Stomach (tissue), 9 donors: ENCODE results near the gene SLC43A1. TPM values are rescaled to one million over a fixed set of nuclear protein-coding genes. Genes with fewer than 3 reads are reported as not detected.

ENCODE experiments used
- DNase-seq, 2 donors: peaks; one replicate each; pipeline versions ENCODE4 v3.0.0 to v3.0.0-alpha.2; 2013 to 2019
- H3K27ac ChIP-seq, 5 donors: fragments of 200-600 bp in 4 of 5; sonication (generic) in 4 of 5; one replicate each; pipeline ENCODE4 v1.5.1; 2013 to 2019; ENCODE audit warnings: mild to moderate bottlenecking in 1 of 5, moderate library complexity in 1 of 5
- H3K27me3 ChIP-seq, 3 donors: fragments of 200-600 bp; sonication (generic); one replicate each; pipeline ENCODE4 v1.5.1; 2017 to 2019; ENCODE audit warnings: mixed run types in 1 of 3
- H3K36me3 ChIP-seq, 4 donors: fragments of 200-600 bp; sonication (generic); 1 replicate in 3 of 4; 2 replicates in 1 of 4; pipeline ENCODE4 v1.5.1; 2016 to 2019
- H3K4me1 ChIP-seq, 4 donors: fragments of 200-600 bp; sonication (generic); one replicate each; pipeline ENCODE4 v1.5.1; 2016 to 2019
- H3K4me3 ChIP-seq, 4 donors: fragments of 200-600 bp; sonication (generic) in 3 of 4; one replicate each; pipeline ENCODE4 v1.5.1; 2016 to 2019; ENCODE audit warnings: mild to moderate bottlenecking in 1 of 4
- H3K9me3 ChIP-seq, 4 donors: fragments of 200-600 bp; sonication (generic); one replicate each; pipeline ENCODE4 v1.5.1; 2016 to 2019
- EP300 ChIP-seq: sonication (generic); formaldehyde crosslinking; IDR thresholded peaks from one replicate; pipeline ENCODE4 v1.6.1; 2017; ENCODE audit warnings: antibody characterized with exemption
- POLR2A ChIP-seq, 4 donors: fragments of 450-650 bp; IDR thresholded peaks; one replicate each; pipeline ENCODE4 v1.6.1; 2016; ENCODE audit warnings: antibody characterized with exemption in 4 of 4, control low read depth in 2 of 4, mild to moderate bottlenecking in 1 of 4, moderate library complexity in 1 of 4
- POLR2AphosphoS5 ChIP-seq, 3 donors: sonication (generic); formaldehyde crosslinking; IDR thresholded peaks; one replicate each; pipeline ENCODE4 v1.6.1; 2016; ENCODE audit warnings: antibody characterized with exemption in 3 of 3
- WGBS, 5 donors: extraction: QIAGEN DNeasy Blood & Tissue Kit in 3 of 5; methylation state at CpG; one replicate each; pipeline versions ENCODE4 v1.1.5 to v1.1.7; 2013 to 2018; 5-methylcytosine and 5-hydroxymethylcytosine counted together
- intact Hi-C: fragments of 100-400 bp; cut with DNase I; formaldehyde crosslinking; loops from one replicate; pipeline ENCODE4 v1.15.1; 2023; ENCODE audit warnings: low total_unique reads
- polyA plus RNA-seq, 3 donors: library from polyadenylated mRNA; stranded (reverse); fragments of 200-250 nt; gene quantifications; one replicate each; pipeline ENCODE4 v1.2.3, GENCODE V29; 2013
- total RNA-seq, 5 donors: library from RNA; depleted of rRNA; stranded (reverse); fragments of >200 nt; gene quantifications; one replicate each; pipeline versions ENCODE4 v1.1.0 to v1.2.3, GENCODE V29; 2014 to 2016
- TF ChIP-seq, protein P1 (sequence below), 7 experiments: fragments of 450-650 bp in 4 of 7; fragments of 200-600 bp in 3 of 7; sonication (generic) in 3 of 7; IDR thresholded peaks; one replicate each; pipeline ENCODE4 v1.5.1; 2016 to 2019; ENCODE audit warnings: antibody characterized with exemption in 7 of 7, control low read depth in 2 of 7, mild to moderate bottlenecking in 1 of 7
- donor health status: healthy with polysubstance abuse.
- donor health status: Bipolar disorder and iron deficiency.
- donor health status: healthy.

Gene SLC43A1
- total and polyA plus RNA-seq, 8 donors, result 10.5 to 38.4 (median 19.1) TPM

DNA sequence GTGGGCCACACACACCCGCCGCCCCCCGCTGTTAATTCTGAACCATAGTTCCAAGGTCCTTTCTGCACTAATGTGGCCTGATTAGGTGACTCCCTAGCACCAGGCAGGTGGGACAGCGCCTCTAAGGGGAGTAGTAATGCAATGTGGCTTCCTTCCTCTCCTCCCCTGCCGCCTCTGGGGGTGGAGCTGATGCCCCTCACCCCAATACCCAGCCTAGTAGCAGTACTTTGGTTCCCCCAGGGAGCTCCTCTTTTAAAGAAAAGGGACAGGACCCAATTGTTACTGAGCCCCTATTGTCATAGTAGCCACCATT is 40.7 kb downstream of the SLC43A1 start:
- DNase-seq, result no peak
- Histone ChIP-seq H3K27ac (no peak overlapping the region), H3K27me3 (peaks cover 0 to 57% (median 8%) of the 10 kb centered on the region in 3 donors), H3K36me3 (no peaks in the 10 kb centered on the region), H3K4me3 (no peak overlapping the region), H3K4me1 (peaks cover 22 to 52% (median 33%) of the 10 kb centered on the region in 4 donors), H3K9me3 (no peaks in the 10 kb centered on the region)
- intact Hi-C loops, result no loop called here
- TF ChIP-seq POLR2A (IDR thresholded peaks at IDR 0.05) (no peak), POLR2AphosphoS5 (IDR thresholded peaks at IDR 0.05) (no peak), EP300 (no peak)
- TF ChIP-seq, protein P1, sequence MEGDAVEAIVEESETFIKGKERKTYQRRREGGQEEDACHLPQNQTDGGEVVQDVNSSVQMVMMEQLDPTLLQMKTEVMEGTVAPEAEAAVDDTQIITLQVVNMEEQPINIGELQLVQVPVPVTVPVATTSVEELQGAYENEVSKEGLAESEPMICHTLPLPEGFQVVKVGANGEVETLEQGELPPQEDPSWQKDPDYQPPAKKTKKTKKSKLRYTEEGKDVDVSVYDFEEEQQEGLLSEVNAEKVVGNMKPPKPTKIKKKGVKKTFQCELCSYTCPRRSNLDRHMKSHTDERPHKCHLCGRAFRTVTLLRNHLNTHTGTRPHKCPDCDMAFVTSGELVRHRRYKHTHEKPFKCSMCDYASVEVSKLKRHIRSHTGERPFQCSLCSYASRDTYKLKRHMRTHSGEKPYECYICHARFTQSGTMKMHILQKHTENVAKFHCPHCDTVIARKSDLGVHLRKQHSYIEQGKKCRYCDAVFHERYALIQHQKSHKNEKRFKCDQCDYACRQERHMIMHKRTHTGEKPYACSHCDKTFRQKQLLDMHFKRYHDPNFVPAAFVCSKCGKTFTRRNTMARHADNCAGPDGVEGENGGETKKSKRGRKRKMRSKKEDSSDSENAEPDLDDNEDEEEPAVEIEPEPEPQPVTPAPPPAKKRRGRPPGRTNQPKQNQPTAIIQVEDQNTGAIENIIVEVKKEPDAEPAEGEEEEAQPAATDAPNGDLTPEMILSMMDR (IDR thresholded peaks at IDR 0.05), result no peak
- WGBS, 5 donors, result 65 to 85% (median 72%) methylated on average over 4 to 5 of the region's 5 CpGs

DNA sequence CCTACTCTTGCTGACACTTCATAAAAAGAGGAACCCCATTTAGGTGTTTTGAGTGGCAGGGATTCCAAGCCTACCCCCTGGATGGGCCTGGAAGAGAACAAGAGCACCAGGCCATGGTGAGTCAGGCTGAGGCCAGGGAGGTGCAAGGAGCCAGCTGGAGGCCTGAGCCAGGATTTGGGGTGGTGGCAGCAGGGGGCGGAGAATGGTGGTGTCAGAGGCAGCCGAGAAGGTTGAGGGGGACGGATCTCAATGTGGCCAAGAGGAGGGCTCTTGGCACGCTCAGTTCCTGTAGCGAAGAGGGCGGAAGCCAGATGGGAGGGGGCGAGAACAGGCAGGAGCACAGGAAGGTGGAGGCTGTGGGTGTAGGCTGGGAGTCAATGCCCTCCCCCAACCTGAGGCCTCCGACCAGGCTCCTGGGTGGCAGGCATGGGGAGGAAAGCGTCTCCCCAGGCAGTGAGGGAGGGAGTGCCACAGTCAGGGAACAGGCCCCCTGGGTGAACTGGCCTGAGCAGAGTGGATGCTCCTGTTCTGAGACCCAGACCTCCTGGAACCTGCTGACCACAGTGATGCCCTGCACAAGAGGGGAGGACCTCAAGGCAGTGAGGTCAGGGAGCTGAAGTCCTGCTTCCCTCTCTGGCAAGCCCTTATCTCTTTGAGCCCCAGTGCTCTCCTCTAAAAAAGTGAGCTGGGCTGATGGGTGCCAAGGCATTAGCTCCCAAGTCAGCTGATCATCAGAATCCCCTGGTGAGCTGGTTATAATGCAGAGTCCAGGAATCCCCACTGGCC is 41.3 kb downstream of the SLC43A1 start:
- TF ChIP-seq, protein P1 (IDR thresholded peaks at IDR 0.05), result no peak
- TF ChIP-seq POLR2AphosphoS5 (IDR thresholded peaks at IDR 0.05), result no peak
- TF ChIP-seq POLR2A (IDR thresholded peaks at IDR 0.05), result no peak
- no peak for TF ChIP-seq EP300
- intact Hi-C loops, result no loop called here
- H3K27ac ChIP-seq, result no peak overlapping the region
- H3K27me3 ChIP-seq, result peaks cover 0 to 57% (median 8%) of the 10 kb centered on the region in 3 donors
- WGBS, 5 donors, result 52 to 69% (median 62%) methylated on average over 9 of the region's 9 CpGs
- H3K9me3 ChIP-seq, result no peaks in the 10 kb centered on the region
- H3K4me1 ChIP-seq, result peaks cover 22 to 46% (median 30%) of the 10 kb centered on the region in 4 donors
- H3K4me3 ChIP-seq, result no peak overlapping the region
- DNase-seq, result no peak
- no peaks in the 10 kb centered on the region for H3K36me3 ChIP-seq

DNA sequence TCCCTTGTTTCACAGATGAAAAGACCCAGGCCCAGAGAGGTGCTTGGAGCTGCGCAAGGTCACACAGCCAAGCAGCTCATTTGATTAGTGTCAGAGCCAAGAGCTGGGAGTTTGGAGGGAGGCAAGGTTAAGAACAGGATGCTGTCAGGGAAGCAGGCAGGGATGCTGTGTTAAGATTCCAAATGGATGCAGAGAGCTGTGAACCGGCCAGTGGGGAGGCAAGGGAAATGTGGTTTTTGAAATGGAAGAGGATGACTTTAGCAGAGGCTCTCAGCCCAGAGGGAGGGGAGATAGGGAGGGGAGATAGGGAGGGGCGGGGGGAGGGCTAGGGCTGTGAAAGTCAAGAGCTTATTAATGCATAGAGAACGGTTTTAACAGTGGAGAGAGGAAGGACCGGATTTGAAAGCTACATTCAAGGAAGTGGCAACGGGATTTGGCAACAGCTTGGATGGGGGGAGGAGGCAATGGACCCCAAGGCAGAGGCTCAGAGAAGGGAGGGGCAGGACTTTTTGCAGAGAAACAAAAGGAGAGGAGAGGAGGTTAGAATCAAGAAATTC is 42.1 kb downstream of the SLC43A1 start:
- Histone ChIP-seq H3K4me3 (no peak overlapping the region), H3K27me3 (peaks cover 0 to 57% (median 8%) of the 10 kb centered on the region in 3 donors), H3K36me3 (no peaks in the 10 kb centered on the region), H3K27ac (no peak overlapping the region), H3K4me1 (peaks cover 22 to 46% (median 28%) of the 10 kb centered on the region in 4 donors), H3K9me3 (no peaks in the 10 kb centered on the region)
- DNase-seq, result no peak
- intact Hi-C loops, result no loop called here
- 57 to 70% (median 60%) methylated on average over 6 of the region's 6 CpGs for WGBS, 5 donors
- TF ChIP-seq, protein P1 (IDR thresholded peaks at IDR 0.05), result no peak
- TF ChIP-seq POLR2AphosphoS5 (IDR thresholded peaks at IDR 0.05) (no peak), POLR2A (IDR thresholded peaks at IDR 0.05) (no peak), EP300 (no peak)

DNA sequence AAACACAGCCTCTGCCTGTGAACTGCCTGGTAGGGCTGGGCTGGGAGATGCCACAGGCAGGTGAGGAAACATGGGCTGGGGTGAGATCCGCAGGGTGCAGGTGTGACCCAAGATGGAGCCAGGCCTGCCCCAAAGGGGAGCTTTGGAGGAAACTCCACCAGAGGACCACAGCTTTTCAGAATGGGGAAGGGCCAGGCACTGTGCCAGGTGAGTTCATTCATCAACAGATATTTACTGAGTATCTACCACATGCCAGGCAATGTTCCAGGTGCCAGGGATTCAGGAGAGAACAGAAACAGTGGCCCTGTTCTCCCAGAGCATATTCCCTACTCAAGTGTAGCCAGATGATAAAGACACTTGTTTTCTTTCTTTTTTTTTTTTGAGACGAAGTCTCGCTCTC is 44.0 kb downstream of the SLC43A1 start:
- TF ChIP-seq POLR2AphosphoS5 (IDR thresholded peaks at IDR 0.05) (no peak), POLR2A (IDR thresholded peaks at IDR 0.05) (no peak), EP300 (no peak)
- TF ChIP-seq, protein P1 (IDR thresholded peaks at IDR 0.05), result no peak
- intact Hi-C loops, result no loop called here
- Histone ChIP-seq H3K4me3 (no peak overlapping the region), H3K9me3 (no peaks in the 10 kb centered on the region), H3K36me3 (no peaks in the 10 kb centered on the region), H3K4me1 (peaks cover 10 to 28% (median 13%) of the 10 kb centered on the region in 4 donors), H3K27me3 (peaks cover 0 to 47% (median 6%) of the 10 kb centered on the region in 3 donors), H3K27ac (no peak overlapping the region)
- WGBS, 5 donors, result 61 to 83% (median 68%) methylated on average over 2 to 3 of the region's 3 CpGs
- DNase-seq, result peak in 1 of 2 donors; percentile 61
